ENCODE data around the gene ZKSCAN3. TPM values are rescaled to one million over a fixed set of nuclear protein-coding genes. Genes with fewer than 3 reads are reported as not detected.

ZKSCAN3 gene
- total and polyA plus RNA-seq, 2 experiments from 2014 or later: 3.0 to 7.6 TPM

- DNase-seq (ENCODE audit: low spot score): no peak
- Mint-ChIP-seq H3K4me3 (no peak overlapping the region; the same call in 2 of the 3 replicates), H3K27me3 (ENCODE audit: insufficient read depth, low read depth, poor library complexity) (no peaks in the 10 kb centered on the region), H3K9me3 (no peaks in the 10 kb centered on the region), H3K4me1 (no peaks in the 10 kb centered on the region), H3K36me3 (ENCODE audit: low read depth) (0 out of 3 replicates have a peak, but pooled peaks cover 3% of the 10 kb centered on the region), H3K27ac (no peak overlapping the region)
- Histone ChIP-seq H4K20me1 (replicated peaks; ENCODE audit: insufficient read depth) (no peaks in the 10 kb centered on the region; the same call in 1 of the 2 replicates), H3K9me2 (ENCODE audit: insufficient read depth) (0 out of 2 replicates have a peak, but pooled peaks cover 4% of the 10 kb centered on the region), H3K4me3 (no peak overlapping the region), H3K79me2 (replicated peaks; ENCODE audit: insufficient read depth) (no peaks in the 10 kb centered on the region), H3K27me3 (ENCODE audit: insufficient read depth) (no peaks in the 10 kb centered on the region), H3K36me3 (ENCODE audit: insufficient read depth) (no peaks in the 10 kb centered on the region), H2AFZ (0 out of 2 replicates have a peak overlapping the region, but pooled peaks have one; percentile 25), H3K27ac (ENCODE audit: low read depth) (no peak overlapping the region), H3K4me2 (no peak overlapping the region), H3F3A (replicated peaks; ENCODE audit: low read depth) (no peaks in the 10 kb centered on the region), H3K4me1 (ENCODE audit: insufficient read depth) (no peaks in the 10 kb centered on the region)
- no peak for ATAC-seq
- no peak for TF ChIP-seq ZNF331 (CRISPR knock-in tag; IDR thresholded peaks at IDR 0.05; ENCODE audit: low read depth)
- no peak for TF ChIP-seq CTCF (conservative IDR thresholded peaks at IDR 0.05; ENCODE audit: low read depth in 2 of 2)
- no peak for TF ChIP-seq EZH2phosphoT487 (IDR thresholded peaks at IDR 0.05; ENCODE audit: unreplicated experiment)
- TF ChIP-seq JUNB (IDR thresholded peaks at IDR 0.05; ENCODE audit: unreplicated experiment): no peak
- no peak for TF ChIP-seq CREB1 (CRISPR knock-in tag; IDR thresholded peaks at IDR 0.05; ENCODE audit: low read depth)
- no peak for TF ChIP-seq NANOG (IDR thresholded peaks at IDR 0.05; ENCODE audit: borderline replicate concordance)
- no peak for TF ChIP-seq STAT1 (IDR thresholded peaks at IDR 0.05; ENCODE audit: unreplicated experiment)
- no peak for TF ChIP-seq ZNF462 (CRISPR knock-in tag; IDR thresholded peaks at IDR 0.05)
- TF ChIP-seq ZNF114 (CRISPR knock-in tag; IDR thresholded peaks at IDR 0.05): no peak
- TF ChIP-seq REST (IDR thresholded peaks at IDR 0.05; ENCODE audit: unreplicated experiment): no peak
- no peak for TF ChIP-seq EZH2 (IDR thresholded peaks at IDR 0.05; ENCODE audit: low read depth, unreplicated experiment)
- TF ChIP-seq POLR2AphosphoS5 (IDR thresholded peaks at IDR 0.05; ENCODE audit: low read depth): no peak
Observed at GRCh38 chr6:28371706-28372451, 22.1 kb downstream of the ZKSCAN3 start.
